Measurements from ENCODE around the gene TMIGD2.

Gene TMIGD2

DNA sequence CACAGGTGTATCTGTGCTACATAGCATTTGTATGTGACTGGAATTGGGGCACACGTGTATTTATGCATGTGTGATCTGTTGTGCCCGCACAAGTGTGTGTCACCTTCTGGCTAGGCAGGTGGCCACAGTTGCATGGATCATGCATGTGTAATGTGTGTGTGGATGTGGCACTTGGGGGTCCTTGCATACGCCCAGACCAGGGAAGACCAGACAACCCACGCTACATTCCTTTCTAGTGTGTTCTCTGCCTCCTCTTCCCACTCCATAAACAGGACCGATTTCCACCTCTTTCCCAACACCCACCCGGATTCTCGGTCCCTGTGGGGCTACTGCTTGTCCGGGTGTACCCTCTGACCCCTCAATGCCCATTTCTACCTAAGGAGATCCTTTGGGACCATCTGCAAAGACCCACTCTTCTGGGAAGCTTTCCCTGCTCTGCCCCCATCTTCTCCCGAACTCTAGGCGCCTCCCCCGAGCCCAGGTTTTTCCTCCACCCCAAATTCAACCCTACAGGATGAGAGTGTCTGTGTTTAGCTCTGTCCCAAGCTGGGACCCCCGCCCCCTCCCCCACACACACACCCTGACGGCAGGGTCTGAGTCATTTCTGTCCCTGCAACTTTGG is 24.1 kb upstream of the TMIGD2 start:
- no peak for DNase-seq (ENCODE audit: low read depth)

DNA sequence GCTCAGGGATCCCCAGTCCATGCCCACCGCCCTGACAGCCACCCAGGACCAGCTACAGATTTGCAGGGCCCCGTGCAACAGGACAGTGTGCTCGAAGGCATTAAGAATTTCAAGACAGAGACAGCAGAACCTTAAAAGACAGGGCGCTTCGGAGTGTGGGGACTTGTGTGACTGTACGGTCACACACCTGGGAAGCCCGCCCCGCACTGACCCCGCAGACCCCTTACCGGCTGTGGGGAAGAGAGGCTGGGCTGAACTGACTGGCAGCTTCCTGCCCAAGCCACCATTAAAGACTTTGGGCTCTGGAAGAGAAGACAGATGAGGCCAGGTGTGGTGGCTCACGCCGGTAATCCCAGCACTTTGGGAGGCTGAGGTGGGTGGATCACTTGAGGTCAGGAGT is 22.0 kb upstream of the TMIGD2 start:
- no peak for DNase-seq (ENCODE audit: low read depth)

DNA sequence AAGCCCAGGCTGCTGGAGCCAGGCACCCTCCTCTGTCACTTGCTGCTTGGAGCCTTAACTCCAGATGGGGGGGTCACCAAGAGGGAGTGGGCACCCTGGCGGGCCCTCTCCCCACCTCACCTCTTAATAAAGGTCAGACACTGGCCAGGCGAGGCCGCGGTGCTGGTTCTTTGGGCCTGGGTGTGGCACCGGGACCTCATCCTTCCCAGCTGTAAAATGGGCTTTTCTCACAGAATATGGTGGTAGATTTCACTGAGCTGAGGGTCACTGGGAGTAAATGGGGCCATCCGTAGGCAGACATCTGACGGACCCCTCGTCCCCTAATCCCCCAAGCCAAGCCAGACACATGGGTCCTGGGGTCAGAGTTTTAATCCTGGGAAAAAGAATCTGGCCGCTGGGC is 21.5 kb upstream of the TMIGD2 start:
- DNase-seq (ENCODE audit: low read depth), result no peak

- no peak for DNase-seq (ENCODE audit: low read depth)
Observed at GRCh38 chr19:4322942-4323665, 20.9 kb upstream of the TMIGD2 start.

DNA sequence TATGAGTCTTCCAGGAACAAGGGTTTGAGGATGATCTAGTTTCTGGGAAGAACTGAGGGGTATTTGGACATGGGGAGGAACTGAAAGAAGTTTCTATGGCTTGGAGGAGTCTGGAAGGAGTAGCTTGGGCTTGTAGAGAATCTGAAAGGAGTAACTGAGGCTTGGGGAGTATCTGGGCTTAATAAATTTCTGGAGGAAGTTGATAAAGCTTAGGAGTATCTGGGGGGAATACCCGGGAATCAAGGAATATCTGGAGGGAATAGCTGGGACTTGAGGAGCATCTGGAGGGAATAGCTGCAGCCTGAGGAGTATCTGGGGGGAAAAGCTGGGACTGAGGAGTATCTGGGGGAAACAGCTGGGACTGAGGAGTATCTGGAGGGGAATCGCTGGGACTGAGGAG is 18.2 kb upstream of the TMIGD2 start:
- DNase-seq (ENCODE audit: low read depth), result no peak

GRCh38 chr19:4319067-4319718 is 17.0 kb upstream of the TMIGD2 start:
- no peak for DNase-seq (ENCODE audit: low read depth)

DNA sequence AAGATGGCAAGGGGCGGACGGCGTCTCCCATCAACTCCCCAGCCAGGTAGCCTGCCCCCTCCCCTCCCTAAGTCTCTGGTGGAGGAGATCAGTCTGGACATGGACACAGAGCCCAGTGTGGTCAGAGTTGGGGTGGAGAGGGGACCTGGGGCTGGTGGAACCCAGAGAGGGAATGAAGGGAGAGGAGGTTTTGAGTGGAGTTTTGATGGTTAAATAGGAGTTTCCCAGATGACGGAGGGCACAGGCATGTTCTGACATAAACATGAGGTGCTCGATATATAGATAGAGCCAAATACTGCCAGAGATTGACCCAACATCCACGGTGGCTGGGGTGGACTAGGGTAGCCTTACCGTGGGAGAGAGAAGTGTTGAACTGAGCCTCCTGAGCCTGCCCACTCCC is 16.3 kb upstream of the TMIGD2 start:
- DNase-seq (ENCODE audit: low read depth), result no peak

DNA sequence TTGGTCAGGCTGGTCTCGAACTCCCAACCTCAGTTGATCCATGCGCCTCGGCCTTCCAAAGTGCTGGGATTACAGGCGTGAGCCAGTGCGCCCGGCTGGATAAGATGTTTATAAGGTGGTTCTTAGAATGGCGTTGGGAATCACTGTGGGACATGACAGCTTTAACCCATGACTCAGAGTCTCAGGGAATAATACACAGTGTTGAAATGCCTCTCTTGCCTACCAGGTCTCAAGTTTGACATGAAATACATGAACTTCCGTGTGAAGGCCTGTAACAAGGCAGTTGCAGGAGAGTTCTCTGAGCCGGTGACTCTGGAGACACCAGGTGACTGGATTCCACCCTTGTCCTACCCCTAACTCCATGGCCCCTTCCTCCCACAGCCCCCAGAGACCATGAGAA is 14.8 kb upstream of the TMIGD2 start:
- DNase-seq (ENCODE audit: low read depth), result no peak

GRCh38 chr19:4313847-4314490 is 11.8 kb upstream of the TMIGD2 start:
- no peak for DNase-seq (ENCODE audit: low read depth)

DNA sequence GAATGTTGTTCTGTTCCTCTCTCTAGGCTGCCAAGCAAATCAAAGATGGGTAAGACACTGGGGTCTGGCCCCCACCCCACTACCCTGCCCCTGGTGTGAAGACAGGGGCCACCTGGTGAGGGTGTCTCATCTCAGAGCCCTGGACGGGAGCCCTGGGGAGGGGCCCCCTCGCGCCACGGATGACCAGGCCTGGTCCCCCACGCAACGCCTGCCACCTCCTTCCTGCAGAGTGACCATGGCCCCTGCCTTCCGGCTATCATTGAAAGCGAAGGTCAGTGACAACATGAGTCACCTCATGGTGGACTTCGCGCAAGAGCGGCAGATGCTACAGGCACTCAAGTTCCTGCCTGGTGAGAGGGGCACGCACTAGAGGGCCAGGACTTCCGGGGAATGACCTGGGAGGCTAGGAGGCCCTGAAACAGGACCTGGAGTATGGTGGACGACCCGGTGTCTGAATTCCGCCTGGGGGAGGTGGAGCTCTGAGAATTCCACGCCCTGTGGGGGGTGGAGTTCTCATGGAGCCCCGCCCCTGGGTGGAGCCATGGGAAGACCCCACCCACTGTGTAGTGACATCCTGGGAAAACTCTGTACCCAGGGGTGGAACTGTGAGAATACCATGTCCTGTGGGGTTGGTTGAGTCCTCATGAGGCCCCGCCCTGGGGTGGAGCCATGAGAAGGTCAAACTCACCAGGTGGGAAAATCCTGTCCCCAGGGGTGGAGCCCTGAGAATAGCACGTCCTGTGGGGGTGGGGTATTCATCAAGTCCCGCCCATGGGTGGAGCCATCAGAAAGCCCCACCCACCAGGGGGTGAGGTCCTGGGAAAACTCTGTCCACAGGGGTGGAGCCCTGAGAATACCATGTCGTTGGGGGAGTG is 8.3 kb upstream of the TMIGD2 start:
- DNase-seq (ENCODE audit: low read depth), result no peak

- no peak for DNase-seq (ENCODE audit: low read depth)
Observed at GRCh38 chr19:4305659-4306058, 3.5 kb upstream of the TMIGD2 start.

GRCh38 chr19:4305257-4305612 is 3.0 kb upstream of the TMIGD2 start:
- no peak for DNase-seq (ENCODE audit: low read depth)

DNA sequence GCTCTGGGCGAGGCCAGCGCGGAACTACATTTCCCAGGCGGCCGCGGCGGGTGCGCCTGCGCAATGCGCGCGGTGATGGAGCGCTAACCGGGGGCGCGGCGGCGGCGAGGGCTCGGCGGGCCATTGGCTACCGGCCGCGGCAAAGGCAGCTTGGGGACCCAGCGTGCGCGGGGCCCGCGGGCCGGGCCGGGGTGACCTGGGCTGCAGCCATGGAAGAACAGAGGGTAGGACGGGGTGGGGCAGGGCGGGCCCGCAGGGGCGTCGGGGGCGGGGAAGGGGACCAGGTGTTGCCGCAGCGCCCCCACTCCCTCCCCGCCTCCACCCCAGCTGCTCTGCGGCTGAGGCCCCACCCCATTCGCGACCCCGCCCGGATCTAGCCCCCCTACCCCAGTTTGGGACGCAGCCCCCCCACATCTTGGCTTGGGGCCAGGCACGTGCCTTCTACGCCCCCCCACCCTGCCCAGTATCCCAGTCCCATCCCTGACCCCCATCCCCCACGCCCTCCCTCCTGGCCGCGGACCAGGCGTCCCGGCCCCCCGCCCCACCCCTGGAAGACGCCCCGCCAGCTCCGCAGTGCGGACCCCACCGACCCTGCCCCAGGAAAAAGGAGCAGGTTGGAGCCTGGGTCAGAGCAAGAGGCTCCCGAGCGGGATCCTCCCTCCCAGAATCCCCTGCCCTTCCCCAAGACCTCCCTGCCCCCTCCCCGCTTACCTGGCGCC is 2.5 kb upstream of the TMIGD2 start, which contains the start of gene FSD1:
TSS of gene FSD1 (plus strand) at position 61 of the 719 bp plus-strand sequence. CDS start at position 210, 149 bp downstream.
- peak; percentile 18 for DNase-seq (ENCODE audit: low read depth)

GRCh38 chr19:4303819-4304537 is 1.8 kb upstream of the TMIGD2 start:
- no peak for DNase-seq (ENCODE audit: low read depth)

- DNase-seq (ENCODE audit: low read depth), result no peak
Observed at GRCh38 chr19:4301590-4302242, 473 bp downstream of the TMIGD2 start.

DNA sequence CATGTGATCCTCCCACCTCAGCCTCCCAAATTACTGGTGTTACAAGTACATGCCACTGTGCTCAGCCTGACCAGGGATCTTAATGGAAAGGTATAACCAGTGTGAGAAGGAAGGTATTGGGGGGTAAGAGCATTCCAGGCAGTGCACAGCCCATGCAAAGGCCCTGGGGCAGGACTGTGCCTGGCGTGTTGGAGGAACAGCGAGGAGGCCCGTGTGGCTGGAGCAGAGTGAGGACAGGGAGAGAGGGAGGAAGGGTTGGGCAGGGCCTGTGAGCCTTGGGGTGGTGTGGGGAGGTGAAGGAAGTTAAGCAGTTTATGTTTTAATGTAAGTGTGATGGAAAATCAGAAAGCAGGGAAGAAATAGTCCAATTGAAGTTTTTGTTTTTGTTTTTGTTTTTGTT is 1.6 kb downstream of the TMIGD2 start:
- no peak for DNase-seq (ENCODE audit: low read depth)

DNA sequence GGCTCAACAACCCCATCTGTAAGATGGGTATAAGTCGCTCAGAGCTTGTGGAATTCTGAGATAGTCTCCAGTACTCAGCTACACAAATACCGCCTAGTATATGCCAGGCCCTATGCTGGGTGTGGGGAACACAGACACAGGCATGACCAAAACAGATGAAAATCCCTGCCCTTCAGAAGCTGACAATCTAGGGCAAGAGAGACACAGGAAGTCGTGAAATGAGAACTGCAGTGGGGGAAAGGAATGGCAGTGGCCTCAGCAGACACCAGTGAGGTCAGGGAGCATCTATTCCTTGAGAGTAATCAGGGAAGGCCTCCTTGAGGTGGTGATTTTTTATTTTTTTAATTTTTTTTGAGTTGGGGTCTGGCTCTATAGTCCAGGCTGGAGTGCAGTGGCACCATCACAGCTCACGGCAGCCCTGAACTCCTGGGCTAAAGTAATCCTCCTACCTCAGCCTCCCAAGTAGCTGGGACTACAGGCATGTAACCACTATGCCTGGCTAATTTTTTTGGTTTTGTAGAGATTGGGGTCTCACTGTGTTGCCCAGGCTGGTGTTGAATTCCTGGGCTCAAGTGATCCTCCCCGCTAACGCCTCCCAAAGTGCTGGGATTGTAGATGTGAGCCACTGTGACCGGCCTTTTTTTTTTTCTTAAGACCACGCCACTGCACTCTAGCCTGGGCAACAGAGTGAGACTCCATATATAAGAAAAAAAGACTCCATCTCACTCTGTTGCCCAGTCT is 3.2 kb downstream of the TMIGD2 start:
- no peak for DNase-seq (ENCODE audit: low read depth)

DNA sequence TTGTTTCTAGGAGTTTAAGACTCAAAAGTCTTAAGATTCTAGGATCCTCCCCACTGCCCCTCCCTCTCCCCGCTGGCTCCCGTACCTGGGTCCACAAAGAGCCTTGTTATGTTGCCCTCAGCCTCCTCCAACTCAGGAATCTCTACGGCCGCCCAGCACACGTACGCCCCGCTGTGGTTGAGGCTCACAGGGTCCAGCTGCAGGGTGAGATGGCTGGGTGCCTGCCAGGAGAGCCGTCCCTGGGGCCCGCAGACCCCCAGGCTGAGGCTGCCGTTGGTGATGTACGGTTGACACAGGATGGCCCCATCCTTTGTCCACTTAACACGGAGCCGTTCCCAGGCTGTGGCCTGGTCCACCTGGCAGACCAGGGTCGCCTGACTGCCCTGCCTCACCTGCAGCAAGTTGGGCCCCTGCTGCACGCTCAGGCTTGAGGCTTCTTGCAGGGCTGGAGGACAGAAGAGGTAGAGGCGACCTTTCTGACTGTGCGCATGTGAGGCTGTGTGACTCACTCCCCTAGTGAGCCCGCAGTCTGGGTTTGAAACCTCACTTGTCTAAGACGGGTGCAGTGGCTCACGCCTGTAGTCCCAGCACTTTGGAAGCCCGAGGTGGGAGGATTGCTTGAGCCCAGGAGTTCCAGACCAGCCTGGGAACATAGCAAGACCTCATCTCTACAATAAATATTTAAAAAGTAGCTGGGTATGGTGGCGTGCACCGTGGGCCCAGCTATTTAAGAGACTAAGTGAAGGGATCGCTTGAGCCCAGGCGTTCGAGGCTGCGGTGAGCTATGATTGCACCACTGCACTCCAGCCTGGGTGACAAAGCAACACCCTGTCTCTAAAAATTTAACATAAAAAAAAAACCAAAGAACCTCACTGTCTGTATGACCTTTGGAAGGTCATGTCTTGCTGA is 4.0 kb downstream of the TMIGD2 start:
- DNase-seq (ENCODE audit: low read depth), result no peak
